Glutamatergic neuron (in vitro differentiated cells): ENCODE results near the gene HPSE2. TPM values are rescaled to one million over a fixed set of nuclear protein-coding genes. Genes with fewer than 3 reads are reported as not detected.

Experiments
- DNase-seq: peaks from one replicate; pipeline ENCODE4 v3.0.0; 2022
- H3K27ac Mint-ChIP-seq: one replicate; pipeline ENCODE4 v1.8.0; 2020; ENCODE audit warnings: mild to moderate bottlenecking, mixed read lengths, inconsistent platforms; ENCODE audit not compliant: unreplicated experiment
- H3K27me3 Mint-ChIP-seq: one replicate; pipeline ENCODE4 v1.8.0; 2020; ENCODE audit warnings: mild to moderate bottlenecking, moderate library complexity, mixed read lengths, inconsistent platforms; ENCODE audit not compliant: unreplicated experiment
- H3K36me3 Mint-ChIP-seq: one replicate; pipeline ENCODE4 v1.8.0; 2020; ENCODE audit warnings: mild to moderate bottlenecking, mixed read lengths, inconsistent platforms; ENCODE audit not compliant: unreplicated experiment
- H3K4me1 Mint-ChIP-seq: one replicate; pipeline ENCODE4 v1.8.0; 2020; ENCODE audit warnings: mild to moderate bottlenecking, low read depth, mixed read lengths, inconsistent platforms; ENCODE audit not compliant: unreplicated experiment
- H3K4me3 Mint-ChIP-seq: one replicate; pipeline ENCODE4 v1.8.0; 2020; ENCODE audit warnings: mild to moderate bottlenecking, mixed read lengths, inconsistent platforms; ENCODE audit not compliant: unreplicated experiment
- H3K9me3 Mint-ChIP-seq: one replicate; pipeline ENCODE4 v1.8.0; 2020; ENCODE audit warnings: mild to moderate bottlenecking, moderate library complexity, mixed read lengths, inconsistent platforms; ENCODE audit not compliant: unreplicated experiment
- total RNA-seq: library from RNA; stranded (reverse); fragmentation: NEBNext Ultra II Directional; extraction: Animal tissue kit (Norgen Biotek cat#: 25700); gene quantifications from one replicate; pipeline ENCODE4 v1.2.1, GENCODE V29; 2021; ENCODE audit not compliant: unreplicated experiment
- TF ChIP-seq, protein P1 (sequence below): fragments of 200-600 bp; sonication (generic); IDR thresholded peaks from one replicate; pipeline ENCODE4 v1.5.0; 2021; ENCODE audit not compliant: partially characterized antibody, unreplicated experiment

Gene HPSE2
- total RNA-seq, 1 donor from 2014 or later: not detected

DNA sequence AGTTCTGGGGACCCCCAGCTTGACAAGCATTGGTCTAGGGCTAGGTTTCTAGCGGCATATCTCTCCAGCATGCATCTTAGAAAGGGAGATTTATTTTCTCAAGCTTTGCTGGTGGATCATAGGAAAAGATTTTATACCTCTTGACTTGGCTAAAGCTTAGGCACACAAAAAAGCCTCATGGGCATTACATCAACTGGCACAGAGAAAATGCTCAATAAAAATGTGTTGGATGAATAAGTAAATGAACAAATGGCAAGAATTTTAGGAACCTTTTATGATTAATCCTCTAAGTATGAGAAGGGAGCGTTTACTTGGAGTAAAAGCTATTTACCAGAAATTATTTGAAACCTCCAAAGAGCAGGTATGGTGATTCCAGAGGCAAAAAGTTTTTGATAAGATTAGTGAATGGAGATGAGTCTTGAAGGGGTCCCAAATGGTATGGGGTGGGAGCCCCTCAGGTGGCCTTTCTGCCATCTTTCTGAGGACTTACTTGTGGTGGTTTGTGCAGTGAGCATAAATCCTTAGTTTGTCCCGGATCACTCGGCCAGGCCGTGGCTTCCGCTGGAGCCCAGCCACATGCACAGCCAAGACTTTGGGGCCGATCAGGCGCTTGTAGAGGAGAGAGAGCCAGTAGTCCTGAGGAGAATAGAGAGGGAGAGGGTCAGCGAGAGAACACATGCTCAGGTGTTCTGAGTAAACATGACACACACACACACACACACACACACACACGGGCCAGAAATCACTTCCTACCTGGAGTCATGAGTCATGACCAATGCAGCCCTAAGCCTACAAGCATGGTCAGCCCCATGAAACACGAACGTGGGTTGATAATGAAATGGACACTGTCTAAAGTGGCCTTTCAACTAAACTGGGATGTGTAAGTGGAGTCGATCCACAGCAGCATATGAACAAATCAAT lies 745.8 kb downstream of the HPSE2 start:
- H3K9me3 Mint-ChIP-seq: no peaks in the 10 kb centered on the region
- no peaks in the 10 kb centered on the region for H3K36me3 Mint-ChIP-seq
- H3K27ac Mint-ChIP-seq: no peak overlapping the region
- H3K4me1 Mint-ChIP-seq: no peaks in the 10 kb centered on the region
- TF ChIP-seq, protein P1, sequence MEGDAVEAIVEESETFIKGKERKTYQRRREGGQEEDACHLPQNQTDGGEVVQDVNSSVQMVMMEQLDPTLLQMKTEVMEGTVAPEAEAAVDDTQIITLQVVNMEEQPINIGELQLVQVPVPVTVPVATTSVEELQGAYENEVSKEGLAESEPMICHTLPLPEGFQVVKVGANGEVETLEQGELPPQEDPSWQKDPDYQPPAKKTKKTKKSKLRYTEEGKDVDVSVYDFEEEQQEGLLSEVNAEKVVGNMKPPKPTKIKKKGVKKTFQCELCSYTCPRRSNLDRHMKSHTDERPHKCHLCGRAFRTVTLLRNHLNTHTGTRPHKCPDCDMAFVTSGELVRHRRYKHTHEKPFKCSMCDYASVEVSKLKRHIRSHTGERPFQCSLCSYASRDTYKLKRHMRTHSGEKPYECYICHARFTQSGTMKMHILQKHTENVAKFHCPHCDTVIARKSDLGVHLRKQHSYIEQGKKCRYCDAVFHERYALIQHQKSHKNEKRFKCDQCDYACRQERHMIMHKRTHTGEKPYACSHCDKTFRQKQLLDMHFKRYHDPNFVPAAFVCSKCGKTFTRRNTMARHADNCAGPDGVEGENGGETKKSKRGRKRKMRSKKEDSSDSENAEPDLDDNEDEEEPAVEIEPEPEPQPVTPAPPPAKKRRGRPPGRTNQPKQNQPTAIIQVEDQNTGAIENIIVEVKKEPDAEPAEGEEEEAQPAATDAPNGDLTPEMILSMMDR: no peak
- no peaks in the 10 kb centered on the region for H3K27me3 Mint-ChIP-seq
- H3K4me3 Mint-ChIP-seq: no peak overlapping the region
- DNase-seq: no peak

- TF ChIP-seq, protein P1: no peak
- Mint-ChIP-seq H3K27ac (no peak overlapping the region), H3K4me1 (no peaks in the 10 kb centered on the region), H3K4me3 (no peak overlapping the region), H3K36me3 (no peaks in the 10 kb centered on the region), H3K27me3 (no peaks in the 10 kb centered on the region), H3K9me3 (no peaks in the 10 kb centered on the region)
- no peak for DNase-seq
Measured at GRCh38 chr10:98488669-98489430, 746.8 kb downstream of the HPSE2 start.

GRCh38 chr10:98487649-98488048 lies 748.0 kb downstream of the HPSE2 start:
- no peak overlapping the region for H3K4me3 Mint-ChIP-seq
- H3K9me3 Mint-ChIP-seq: no peaks in the 10 kb centered on the region
- no peak for DNase-seq
- no peak overlapping the region for H3K27ac Mint-ChIP-seq
- no peaks in the 10 kb centered on the region for H3K27me3 Mint-ChIP-seq
- TF ChIP-seq, protein P1: no peak
- H3K36me3 Mint-ChIP-seq: no peaks in the 10 kb centered on the region
- H3K4me1 Mint-ChIP-seq: no peaks in the 10 kb centered on the region

- Mint-ChIP-seq H3K9me3 (no peaks in the 10 kb centered on the region), H3K4me1 (no peaks in the 10 kb centered on the region), H3K4me3 (no peak overlapping the region), H3K36me3 (no peaks in the 10 kb centered on the region), H3K27ac (no peak overlapping the region), H3K27me3 (no peaks in the 10 kb centered on the region)
- TF ChIP-seq, protein P1: no peak
- no peak for DNase-seq
Measured at GRCh38 chr10:98486421-98486820, 749.2 kb downstream of the HPSE2 start.
